ENCODE measurements around the gene GNAT2.
A peak's percentile ranks its signal among the peaks of the same experiment; 100 is the strongest.

Gene GNAT2

DNA sequence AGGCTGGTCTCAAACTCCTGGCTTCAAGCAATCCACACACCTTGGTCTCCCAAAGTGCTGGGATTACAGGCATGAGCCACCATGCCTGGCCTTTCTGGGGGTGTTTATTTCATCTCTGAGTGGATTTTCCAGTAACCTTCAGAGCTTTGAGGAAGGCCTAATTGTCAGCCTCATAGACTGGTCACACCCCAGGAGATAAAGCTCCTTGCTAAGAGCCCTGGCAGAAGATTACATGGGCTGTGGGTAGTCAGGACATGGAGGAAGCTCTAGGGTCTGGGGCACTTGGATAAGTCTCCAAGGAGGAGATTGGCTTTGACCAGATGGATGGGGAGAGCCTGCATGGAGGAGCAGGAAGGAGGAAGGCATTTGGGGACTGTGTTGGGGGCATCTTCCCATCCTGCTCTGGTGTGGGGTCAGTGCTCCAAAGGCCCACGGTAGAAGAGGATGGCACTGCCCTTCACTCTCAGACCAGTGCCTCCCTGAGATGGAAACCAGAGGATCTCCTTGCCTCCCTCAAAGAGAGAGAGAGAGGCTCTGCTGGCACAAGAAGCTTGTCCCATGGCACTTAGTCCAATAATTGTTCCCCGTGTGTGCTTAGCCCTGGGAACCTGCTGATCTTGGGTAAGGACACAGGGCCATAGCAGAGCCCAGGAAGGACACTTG, 21.8 kb upstream of the GNAT2 start:
- Histone ChIP-seq H3K36me3 (no peaks in the 10 kb centered on the region), H3K27me3 (peaks cover 6% of the 10 kb centered on the region), H3K27ac (no peak overlapping the region), H3K4me1 (ENCODE audit: control insufficient read depth in 1 of 2, insufficient read depth in 1 of 2, low read depth in 1 of 2, low read length in 1 of 2) (peaks cover 6 to 15% of the 10 kb centered on the region in 2 experiments), H3K9me3 (no peaks in the 10 kb centered on the region), H3K4me3 (ENCODE audit: low read depth in 1 of 2, low read length in 1 of 2) (no peak overlapping the region)
- TF ChIP-seq, protein P1, sequence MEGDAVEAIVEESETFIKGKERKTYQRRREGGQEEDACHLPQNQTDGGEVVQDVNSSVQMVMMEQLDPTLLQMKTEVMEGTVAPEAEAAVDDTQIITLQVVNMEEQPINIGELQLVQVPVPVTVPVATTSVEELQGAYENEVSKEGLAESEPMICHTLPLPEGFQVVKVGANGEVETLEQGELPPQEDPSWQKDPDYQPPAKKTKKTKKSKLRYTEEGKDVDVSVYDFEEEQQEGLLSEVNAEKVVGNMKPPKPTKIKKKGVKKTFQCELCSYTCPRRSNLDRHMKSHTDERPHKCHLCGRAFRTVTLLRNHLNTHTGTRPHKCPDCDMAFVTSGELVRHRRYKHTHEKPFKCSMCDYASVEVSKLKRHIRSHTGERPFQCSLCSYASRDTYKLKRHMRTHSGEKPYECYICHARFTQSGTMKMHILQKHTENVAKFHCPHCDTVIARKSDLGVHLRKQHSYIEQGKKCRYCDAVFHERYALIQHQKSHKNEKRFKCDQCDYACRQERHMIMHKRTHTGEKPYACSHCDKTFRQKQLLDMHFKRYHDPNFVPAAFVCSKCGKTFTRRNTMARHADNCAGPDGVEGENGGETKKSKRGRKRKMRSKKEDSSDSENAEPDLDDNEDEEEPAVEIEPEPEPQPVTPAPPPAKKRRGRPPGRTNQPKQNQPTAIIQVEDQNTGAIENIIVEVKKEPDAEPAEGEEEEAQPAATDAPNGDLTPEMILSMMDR (IDR thresholded peaks at IDR 0.05): no peak

DNA sequence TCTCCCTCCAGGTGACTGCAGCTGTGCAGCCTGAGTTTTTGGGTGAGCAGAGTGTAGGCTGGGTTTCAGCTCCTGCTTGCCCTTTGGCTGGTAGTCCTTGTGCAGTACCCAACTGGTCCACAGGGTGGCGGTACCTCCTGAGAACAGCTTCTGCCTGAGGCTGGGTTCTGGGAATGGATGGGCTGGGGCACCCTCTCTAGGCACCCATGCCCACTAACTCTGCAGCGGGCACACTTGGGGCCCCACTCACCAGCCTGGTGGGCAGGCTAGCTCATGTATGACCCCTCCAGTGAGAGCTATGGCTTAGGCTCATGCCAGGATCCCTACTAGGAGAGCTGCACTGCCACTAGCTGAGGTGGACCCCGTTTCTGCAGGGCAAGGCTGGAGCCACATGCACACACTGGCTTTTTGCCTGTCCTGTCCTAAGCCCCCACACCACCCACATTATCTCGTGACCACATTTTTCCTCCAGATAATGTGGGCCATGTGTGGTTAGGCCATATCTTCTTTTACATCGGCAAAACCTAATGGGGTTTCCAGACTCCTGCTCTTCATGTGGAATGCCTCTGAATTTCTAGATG, 21.0 kb upstream of the GNAT2 start:
- Histone ChIP-seq H3K4me1 (ENCODE audit: control insufficient read depth in 1 of 2, insufficient read depth in 1 of 2, low read depth in 1 of 2, low read length in 1 of 2) (peaks cover 6 to 15% of the 10 kb centered on the region in 2 experiments), H3K27me3 (peaks cover 6% of the 10 kb centered on the region), H3K36me3 (no peaks in the 10 kb centered on the region), H3K27ac (no peak overlapping the region), H3K4me3 (ENCODE audit: low read depth in 1 of 2, low read length in 1 of 2) (no peak overlapping the region), H3K9me3 (no peaks in the 10 kb centered on the region)
- TF ChIP-seq, protein P1 (IDR thresholded peaks at IDR 0.05): peak; percentile 96

DNA sequence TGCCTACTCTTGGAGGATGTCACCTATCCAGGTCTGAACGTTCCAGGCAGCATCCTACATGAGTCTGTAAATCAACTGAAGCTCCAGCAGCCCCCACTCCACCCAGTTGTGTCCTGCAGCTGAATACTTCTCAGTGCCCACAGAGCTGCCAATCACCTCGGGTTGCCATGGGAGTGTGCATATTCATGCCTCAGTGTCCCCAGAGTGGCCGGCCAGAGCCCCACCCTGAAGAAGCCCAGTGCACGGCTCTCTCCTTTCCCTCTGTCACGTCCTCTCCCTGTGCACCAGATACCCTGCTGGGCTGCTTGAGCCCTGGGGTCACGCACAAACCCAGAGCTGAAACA, 20.4 kb upstream of the GNAT2 start:
- H3K27me3 ChIP-seq: peaks cover 6% of the 10 kb centered on the region
- peaks cover 6 to 15% of the 10 kb centered on the region in 2 experiments for H3K4me1 ChIP-seq (ENCODE audit: control insufficient read depth in 1 of 2, insufficient read depth in 1 of 2, low read depth in 1 of 2, low read length in 1 of 2)
- no peaks in the 10 kb centered on the region for H3K9me3 ChIP-seq
- no peaks in the 10 kb centered on the region for H3K36me3 ChIP-seq
- TF ChIP-seq, protein P1 (IDR thresholded peaks at IDR 0.05): no peak
- H3K27ac ChIP-seq: no peak overlapping the region
- no peak overlapping the region for H3K4me3 ChIP-seq (ENCODE audit: low read depth in 1 of 2, low read length in 1 of 2)

DNA sequence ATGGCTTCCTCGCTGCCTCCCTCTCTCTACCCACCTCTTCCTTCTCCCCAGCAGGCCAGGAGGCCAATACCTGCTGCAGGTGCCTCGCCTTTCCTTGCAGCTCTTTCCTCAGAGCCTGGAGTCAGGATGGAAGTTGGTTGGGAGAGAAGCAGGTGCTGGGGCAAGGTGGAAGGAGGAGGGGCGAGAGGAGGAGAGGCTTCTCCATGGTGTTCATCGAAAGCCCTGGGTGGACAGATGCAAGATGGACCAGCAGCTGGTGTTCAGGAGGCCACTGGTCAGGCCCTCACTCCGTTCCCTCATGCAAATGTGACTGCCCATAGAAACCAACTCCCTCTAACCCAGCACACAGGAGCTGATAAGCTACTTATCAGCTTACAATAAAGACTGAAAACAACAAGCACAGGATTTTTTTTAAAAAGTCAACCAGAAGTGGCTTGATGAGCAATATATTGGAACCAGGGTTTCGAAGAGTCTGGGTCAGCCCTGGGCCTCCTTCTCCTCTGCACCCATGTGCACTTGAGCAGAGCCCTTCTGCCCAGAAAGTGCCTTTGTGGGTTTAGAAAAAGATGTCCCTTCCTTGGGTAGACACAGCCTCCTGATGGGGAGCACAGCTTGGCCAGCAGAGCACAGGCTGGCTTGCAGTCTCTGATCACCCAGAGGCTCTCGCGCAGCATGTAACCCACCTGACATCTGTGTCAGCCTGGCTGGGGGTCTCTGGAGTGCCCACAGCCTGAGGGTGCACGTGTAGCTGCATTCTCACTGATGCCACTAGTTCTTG, 19.8 kb upstream of the GNAT2 start:
- peaks cover 6 to 19% of the 10 kb centered on the region in 2 experiments for H3K4me1 ChIP-seq (ENCODE audit: control insufficient read depth in 1 of 2, insufficient read depth in 1 of 2, low read depth in 1 of 2, low read length in 1 of 2)
- H3K36me3 ChIP-seq: no peaks in the 10 kb centered on the region
- H3K9me3 ChIP-seq: no peaks in the 10 kb centered on the region
- no peak overlapping the region for H3K4me3 ChIP-seq (ENCODE audit: low read depth in 1 of 2, low read length in 1 of 2)
- TF ChIP-seq, protein P1 (IDR thresholded peaks at IDR 0.05): no peak
- H3K27ac ChIP-seq: no peak overlapping the region
- peaks cover 6% of the 10 kb centered on the region for H3K27me3 ChIP-seq

DNA sequence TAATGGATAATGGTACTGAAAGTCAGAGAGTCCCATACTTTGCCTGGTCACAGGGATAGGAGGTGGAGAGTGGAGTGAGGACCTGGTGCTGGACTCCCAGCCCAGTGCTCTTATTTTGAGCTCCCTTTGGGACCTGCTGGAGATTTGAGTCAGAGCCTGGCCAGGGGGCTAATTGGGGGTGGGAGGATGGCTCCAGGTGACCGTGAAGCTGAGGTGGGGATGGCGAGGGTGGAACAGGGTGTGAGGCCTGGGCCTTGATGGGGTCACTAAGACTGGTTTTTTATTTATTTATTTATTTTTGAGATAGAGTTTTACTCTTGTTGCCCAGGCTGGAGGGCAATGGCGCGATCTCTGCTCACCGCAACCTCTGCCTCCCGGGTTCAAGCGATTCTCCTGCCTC, 18.0 kb upstream of the GNAT2 start:
- Histone ChIP-seq H3K27ac (no peak overlapping the region), H3K36me3 (peaks cover 7% of the 10 kb centered on the region), H3K4me1 (ENCODE audit: control insufficient read depth in 1 of 2, insufficient read depth in 1 of 2, low read depth in 1 of 2, low read length in 1 of 2) (peaks cover 6 to 12% of the 10 kb centered on the region in 2 experiments), H3K9me3 (no peaks in the 10 kb centered on the region), H3K4me3 (ENCODE audit: low read depth in 1 of 2, low read length in 1 of 2) (no peak overlapping the region), H3K27me3 (peaks cover 6% of the 10 kb centered on the region)
- TF ChIP-seq, protein P1 (IDR thresholded peaks at IDR 0.05): no peak
